ENCODE data around the gene PCDHGA2. TPM values are rescaled to one million over a fixed set of nuclear protein-coding genes. Genes with fewer than 3 reads are reported as not detected.

PCDHGA2 gene
- polyA plus RNA-seq, 1 donor from 2014 or later = 0.21 TPM

- Histone ChIP-seq H3K9ac (ENCODE audit: low read length) (no peak overlapping the region), H3K79me2 (replicated peaks; ENCODE audit: insufficient read depth, low read length) (no peaks in the 10 kb centered on the region), H3K9me2 (ENCODE audit: insufficient read depth, low read length) (no peaks in the 10 kb centered on the region), H3K9me3 (ENCODE audit: low read length) (peaks cover 37% of the 10 kb centered on the region), H4K20me1 (ENCODE audit: insufficient read depth) (no peaks in the 10 kb centered on the region), H3F3A (ENCODE audit: insufficient read depth, low read length, poor library complexity, severe bottlenecking) (no peaks in the 10 kb centered on the region), H3K4me3 (ENCODE audit: low read length) (no peak overlapping the region), H3K27me3 (ENCODE audit: insufficient read depth, low read depth, low read length) (no peaks in the 10 kb centered on the region), H3K27ac (ENCODE audit: low read length) (no peak overlapping the region), H3K36me3 (ENCODE audit: insufficient read depth, low read length) (no peaks in the 10 kb centered on the region), H2AFZ (ENCODE audit: low read depth, low read length) (no peak overlapping the region), H3K4me2 (ENCODE audit: low read length) (no peak overlapping the region)
- no peak for TF ChIP-seq EZH2 (IDR thresholded peaks at IDR 0.05; ENCODE audit: borderline replicate concordance, insufficient read depth, low read length, poor library complexity, severe bottlenecking)
- TF ChIP-seq EP300 (conservative IDR thresholded peaks at IDR 0.05; ENCODE audit: poor library complexity, severe bottlenecking) = no peak
- no peak for TF ChIP-seq REST (IDR thresholded peaks at IDR 0.05; ENCODE audit: borderline replicate concordance)
- no peak for TF ChIP-seq MXI1 (conservative IDR thresholded peaks at IDR 0.05; ENCODE audit: poor library complexity, severe bottlenecking)
These were observed 17.1 kb downstream of the PCDHGA2 start for GRCh38 chr5:141355641-141356040.

- no peak for TF ChIP-seq EP300 (conservative IDR thresholded peaks at IDR 0.05; ENCODE audit: poor library complexity, severe bottlenecking)
- TF ChIP-seq RAD21 (conservative IDR thresholded peaks at IDR 0.05) = no peak
- H3K27ac ChIP-seq (ENCODE audit: low read length) = no peak overlapping the region
- H3K9me2 ChIP-seq (ENCODE audit: insufficient read depth, low read length) = no peaks in the 10 kb centered on the region
- H4K20me1 ChIP-seq (ENCODE audit: insufficient read depth) = no peaks in the 10 kb centered on the region
- H2AFZ ChIP-seq (ENCODE audit: low read depth, low read length) = no peak overlapping the region
- no peaks in the 10 kb centered on the region for H3K27me3 ChIP-seq (ENCODE audit: insufficient read depth, low read depth, low read length)
- H3K9me3 ChIP-seq (ENCODE audit: low read length) = peaks cover 37% of the 10 kb centered on the region
- H3K79me2 ChIP-seq (replicated peaks; ENCODE audit: insufficient read depth, low read length) = no peaks in the 10 kb centered on the region
- no peak overlapping the region for H3K4me3 ChIP-seq (ENCODE audit: low read length)
- H3F3A ChIP-seq (ENCODE audit: insufficient read depth, low read length, poor library complexity, severe bottlenecking) = no peaks in the 10 kb centered on the region
- H3K4me2 ChIP-seq (ENCODE audit: low read length) = no peak overlapping the region
- no peaks in the 10 kb centered on the region for H3K36me3 ChIP-seq (ENCODE audit: insufficient read depth, low read length)
- no peak overlapping the region for H3K9ac ChIP-seq (ENCODE audit: low read length)
These were observed 17.6 kb downstream of the PCDHGA2 start for GRCh38 chr5:141356133-141356532.

GRCh38 chr5:141356950-141357349 is 18.4 kb downstream of the PCDHGA2 start:
- H4K20me1 ChIP-seq (ENCODE audit: insufficient read depth) = no peaks in the 10 kb centered on the region
- no peaks in the 10 kb centered on the region for H3K79me2 ChIP-seq (replicated peaks; ENCODE audit: insufficient read depth, low read length)
- no peaks in the 10 kb centered on the region for H3K36me3 ChIP-seq (ENCODE audit: insufficient read depth, low read length)
- no peaks in the 10 kb centered on the region for H3K27me3 ChIP-seq (ENCODE audit: insufficient read depth, low read depth, low read length)
- H3F3A ChIP-seq (ENCODE audit: insufficient read depth, low read length, poor library complexity, severe bottlenecking) = no peaks in the 10 kb centered on the region
- TF ChIP-seq REST (IDR thresholded peaks at IDR 0.05; ENCODE audit: borderline replicate concordance) = no peak
- no peak for TF ChIP-seq EP300 (conservative IDR thresholded peaks at IDR 0.05; ENCODE audit: poor library complexity, severe bottlenecking)
- TF ChIP-seq MXI1 (conservative IDR thresholded peaks at IDR 0.05; ENCODE audit: poor library complexity, severe bottlenecking) = no peak
- no peak for TF ChIP-seq SMC3 (conservative IDR thresholded peaks at IDR 0.05; ENCODE audit: poor library complexity)
- TF ChIP-seq TAF1 (IDR thresholded peaks at IDR 0.05; ENCODE audit: low read depth) = no peak
- no peak for TF ChIP-seq POLR2AphosphoS5 (IDR thresholded peaks at IDR 0.05)
- no peak for TF ChIP-seq RAD21 (conservative IDR thresholded peaks at IDR 0.05)
- peaks cover 37% of the 10 kb centered on the region for H3K9me3 ChIP-seq (ENCODE audit: low read length)
- H3K27ac ChIP-seq (ENCODE audit: low read length) = no peak overlapping the region
- no peaks in the 10 kb centered on the region for H3K9me2 ChIP-seq (ENCODE audit: insufficient read depth, low read length)
- no peak overlapping the region for H3K4me2 ChIP-seq (ENCODE audit: low read length)
- H3K9ac ChIP-seq (ENCODE audit: low read length) = no peak overlapping the region
- no peak overlapping the region for H3K4me3 ChIP-seq (ENCODE audit: low read length)
- no peak overlapping the region for H2AFZ ChIP-seq (ENCODE audit: low read depth, low read length)

All from neural cell (in vitro differentiated cells).